Measurements from ENCODE around the gene TNS1.

TNS1 gene

DNA sequence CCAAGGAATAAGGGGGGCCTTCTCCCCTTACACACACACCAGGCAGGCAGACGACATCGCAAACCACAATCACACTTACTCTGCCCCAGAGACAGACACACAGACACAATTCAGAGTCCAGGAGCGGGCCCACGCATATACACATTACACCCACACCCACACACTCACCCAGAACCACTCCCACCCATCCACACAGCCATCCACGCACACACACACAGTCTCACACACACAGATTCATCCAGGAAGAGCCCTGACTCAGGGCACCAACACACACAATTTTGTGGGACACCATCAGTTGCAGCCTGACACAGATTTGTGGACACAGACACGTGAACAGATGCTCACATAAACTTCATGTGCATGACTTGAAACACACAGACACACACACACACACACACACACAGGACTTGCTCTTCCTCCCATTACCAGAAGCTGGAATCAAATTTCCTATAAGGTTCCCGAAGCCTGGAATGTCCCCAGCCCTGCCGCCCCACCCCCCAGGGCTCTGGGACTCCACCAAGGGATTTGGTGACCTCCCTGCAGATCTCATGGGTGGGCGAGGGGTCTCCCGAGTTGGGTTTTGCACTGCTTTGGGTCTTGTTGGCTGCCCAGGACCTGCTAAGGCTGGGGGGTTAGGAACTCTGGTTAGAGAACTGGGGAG is 23.5 kb downstream of the TNS1 start:
- DNase-seq = no peak

DNA sequence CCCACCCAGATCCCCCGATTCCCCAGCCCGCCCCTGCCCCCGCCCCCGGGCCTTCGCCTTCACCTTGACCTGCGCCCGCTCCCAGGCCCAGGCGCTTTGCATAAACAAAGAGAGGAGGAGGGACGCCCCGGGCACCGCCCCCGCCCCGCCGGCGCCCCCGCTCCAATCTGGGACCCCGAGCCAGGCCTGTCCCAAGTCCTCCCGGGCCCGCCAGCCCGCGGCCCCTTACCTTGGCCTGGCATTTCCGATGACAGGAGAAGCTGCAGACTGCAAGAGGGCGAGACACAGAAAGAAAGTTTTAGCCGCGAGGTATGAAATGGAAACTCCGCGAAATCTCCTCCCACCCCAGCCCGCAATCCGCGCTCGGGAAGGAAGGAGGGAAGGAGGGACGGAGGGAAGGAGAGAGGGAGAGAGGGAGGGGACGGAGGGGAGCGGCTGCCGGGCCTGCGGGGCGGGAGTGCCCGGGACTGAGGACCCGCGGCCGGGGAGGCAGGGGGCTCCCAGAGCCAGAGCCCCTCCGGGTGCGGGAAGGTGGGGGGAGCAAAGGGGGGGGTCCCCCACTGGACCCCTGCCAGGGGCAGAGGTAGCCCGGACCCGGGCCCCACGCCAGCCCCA is 24.2 kb downstream of the TNS1 start:
- peak in 2 of 3 experiments; percentile 24 to 31 for DNase-seq

DNA sequence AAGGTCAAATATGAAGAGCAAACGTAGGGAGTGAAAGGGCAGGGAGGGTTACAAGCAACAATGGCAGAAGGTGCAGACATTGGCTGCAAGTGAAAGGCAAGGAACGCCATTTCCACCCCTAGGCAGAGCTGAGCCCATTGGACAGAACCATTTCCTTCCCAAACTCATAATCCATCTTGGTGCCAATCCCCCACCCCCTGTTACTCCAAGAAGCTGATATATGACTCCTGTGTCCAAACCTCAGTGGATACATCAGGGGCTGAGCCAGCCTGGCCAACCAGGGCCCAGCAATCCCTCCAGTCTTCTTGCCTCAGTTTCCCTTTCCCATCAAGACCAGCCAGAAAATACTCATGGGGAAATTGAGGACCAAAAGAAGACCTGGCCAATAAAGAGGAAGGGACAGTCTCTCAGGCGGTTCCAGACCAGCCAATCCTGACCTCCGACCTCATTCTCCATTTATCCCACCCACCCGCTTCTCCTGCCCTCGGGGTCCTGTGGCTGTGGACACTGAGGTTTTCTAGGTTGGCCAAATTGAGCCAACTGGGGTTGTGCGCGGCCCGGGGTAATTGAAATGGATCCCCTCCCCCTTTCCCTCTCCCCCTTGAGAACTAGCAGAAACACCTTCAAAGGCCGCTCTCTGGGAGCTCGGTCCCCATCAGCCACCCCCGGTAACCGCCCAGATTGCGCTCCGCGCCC is 24.8 kb downstream of the TNS1 start:
- DNase-seq = no peak

DNA sequence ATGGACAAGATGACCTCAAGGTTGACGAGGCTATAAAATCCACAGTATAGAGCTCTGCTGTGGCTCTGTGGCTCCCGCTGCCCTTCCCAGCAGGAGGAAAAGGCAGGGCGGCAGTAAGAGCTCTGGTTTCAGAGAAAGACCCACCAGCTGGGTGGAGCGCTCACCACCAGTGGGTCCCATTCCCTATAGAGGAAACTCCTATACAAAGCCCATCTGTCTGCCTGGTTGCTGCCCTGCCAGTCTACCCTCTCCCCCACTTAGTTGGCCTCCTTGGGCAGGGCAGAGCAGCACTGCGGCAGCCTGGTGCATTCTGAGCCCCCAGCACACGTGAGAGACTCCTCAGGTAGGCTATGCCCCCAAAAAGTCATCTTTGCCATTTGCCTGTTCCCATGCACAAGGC is 26.5 kb downstream of the TNS1 start:
- DNase-seq = no peak

DNA sequence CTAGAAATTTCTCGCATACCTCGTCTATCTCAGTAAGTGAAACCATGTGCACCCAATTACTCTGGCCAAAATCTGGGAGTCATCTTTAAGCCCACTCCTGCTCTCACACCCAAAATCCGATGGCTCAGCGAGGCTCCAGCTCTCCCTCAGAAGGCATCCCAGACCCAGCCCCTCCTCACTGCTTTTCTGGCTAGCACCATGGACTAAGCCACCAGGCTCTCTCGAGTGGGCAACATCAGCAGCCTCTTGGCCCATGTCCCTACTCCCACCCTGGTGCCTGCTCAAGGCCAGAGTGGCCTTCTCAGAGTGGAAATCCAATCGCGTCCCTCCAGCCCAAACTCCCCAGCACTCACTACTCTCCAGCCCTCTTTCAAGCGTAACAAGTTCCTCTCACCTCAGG is 27.2 kb downstream of the TNS1 start:
- no peak for DNase-seq

DNA sequence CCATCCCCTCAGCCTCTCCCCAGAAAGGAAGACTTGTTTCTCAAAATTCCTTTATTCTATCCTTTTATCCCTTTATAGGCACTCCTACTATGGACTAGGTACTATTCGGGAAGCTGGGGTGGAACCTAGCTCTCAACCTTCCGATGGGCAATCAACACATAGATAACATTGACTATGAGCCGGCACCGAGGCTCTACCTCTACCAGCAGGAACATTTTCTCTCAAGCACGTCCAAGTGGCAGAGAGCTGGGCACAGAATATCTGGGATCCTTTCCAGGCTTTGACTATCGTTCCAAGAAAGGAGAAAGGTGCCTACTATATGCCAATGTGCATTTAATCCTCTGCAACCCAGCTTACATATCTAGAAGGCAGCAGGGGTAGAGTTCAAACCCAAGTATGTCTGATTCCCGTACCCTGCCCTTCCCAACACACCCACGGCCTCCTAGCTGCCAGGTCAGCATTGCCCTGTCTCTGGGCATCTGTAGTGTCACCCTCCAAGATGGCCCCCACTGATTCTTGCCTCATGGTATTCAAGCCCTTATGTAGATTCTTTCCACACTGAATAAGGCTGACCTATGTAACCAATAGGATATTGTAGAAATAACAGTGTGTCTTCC is 28.3 kb downstream of the TNS1 start:
- no peak for DNase-seq

DNA sequence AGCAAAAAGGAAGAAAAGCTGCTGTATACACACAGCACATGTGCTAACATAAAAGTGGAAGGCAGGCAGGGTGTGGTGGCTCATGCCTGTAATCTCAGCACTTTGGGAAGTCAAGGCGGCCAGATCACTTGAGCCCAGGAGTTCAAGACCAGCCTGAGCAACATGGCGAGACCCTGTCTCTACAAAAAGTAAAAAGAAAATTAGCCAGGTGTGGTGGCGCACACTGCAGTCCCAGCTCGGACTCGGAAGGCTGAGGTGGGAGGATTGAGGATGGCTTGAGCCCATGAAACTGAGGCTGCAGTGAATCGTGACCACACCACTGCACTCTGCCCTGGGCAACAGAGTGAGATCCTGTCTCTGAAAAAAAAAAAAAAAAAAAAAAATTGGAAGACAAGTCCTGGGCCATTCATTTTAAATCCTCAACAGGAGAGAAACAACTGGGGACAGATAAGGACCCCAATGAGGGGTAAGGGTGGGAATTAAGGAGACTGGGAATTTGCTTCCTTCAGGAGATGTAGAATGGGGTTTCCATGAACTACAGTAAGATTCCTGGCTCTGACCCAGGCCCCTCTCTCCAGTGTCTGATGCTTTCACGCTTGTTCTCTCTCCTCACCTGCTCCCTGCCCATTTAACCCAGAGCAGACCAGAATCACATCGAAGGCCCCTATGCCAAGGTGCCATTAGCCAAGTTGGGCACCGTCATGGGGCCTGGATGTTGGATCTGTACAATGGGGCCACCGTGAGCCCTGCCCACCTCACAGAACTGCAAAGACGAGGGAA is 29.6 kb downstream of the TNS1 start:
- no peak for DNase-seq

DNA sequence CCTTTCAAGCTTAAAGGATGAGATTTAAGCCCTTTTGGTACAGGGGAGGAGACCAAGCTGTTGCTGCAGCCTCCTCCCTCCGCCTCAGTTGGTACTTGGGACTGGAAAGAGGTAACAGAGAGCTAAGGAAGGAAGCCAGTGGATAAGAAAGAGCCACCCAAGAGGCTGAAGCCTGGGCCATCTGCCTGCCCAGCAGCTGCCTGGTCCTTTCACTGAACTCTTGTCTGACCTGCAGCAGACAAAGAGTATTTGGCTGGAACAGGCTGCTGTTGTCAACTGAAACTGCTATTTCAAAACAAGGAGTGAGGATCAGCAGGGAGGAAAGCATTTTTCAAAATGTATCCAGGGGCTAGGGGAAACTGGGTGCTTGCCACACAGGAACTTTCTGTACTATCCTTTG is 30.3 kb downstream of the TNS1 start:
- peak in 2 of 3 experiments; percentile 20 to 63 for DNase-seq

DNA sequence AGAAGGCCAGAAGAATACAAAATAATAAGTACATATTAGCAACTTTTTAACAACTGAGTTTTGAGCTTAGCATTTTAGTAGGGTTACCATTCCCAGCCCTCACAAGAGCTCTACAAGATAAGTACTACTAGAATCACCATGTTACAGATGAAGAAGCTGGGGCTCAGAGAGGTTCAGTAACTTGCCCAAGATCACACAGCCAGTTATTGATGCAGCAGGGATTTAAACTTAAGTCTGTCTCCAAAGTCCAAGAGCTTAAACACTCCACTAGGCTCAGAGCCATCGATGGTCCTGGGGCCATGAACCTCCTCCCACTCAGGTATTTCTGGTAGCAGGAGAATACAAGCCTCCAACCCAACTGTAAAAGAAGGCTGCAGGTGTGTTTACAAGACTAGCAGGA is 30.8 kb downstream of the TNS1 start:
- no peak for DNase-seq

DNA sequence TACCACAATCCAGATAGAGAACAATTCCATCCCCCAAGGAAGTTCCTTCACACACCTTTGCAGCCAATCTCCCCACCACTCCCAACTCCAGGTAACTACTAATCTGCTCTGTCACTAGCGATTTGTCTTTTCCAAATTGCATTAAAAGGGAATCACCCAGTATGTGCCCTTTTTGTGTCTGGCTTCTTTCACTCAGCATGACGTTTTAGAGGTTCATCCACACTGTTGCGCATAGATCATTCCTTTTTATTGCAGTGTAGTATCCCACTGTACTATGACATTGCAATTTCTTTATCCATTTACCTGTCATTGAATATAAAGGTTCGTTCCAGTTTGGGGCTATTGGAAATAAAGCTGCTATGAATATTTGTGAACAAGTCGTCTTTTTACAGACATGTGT is 31.6 kb downstream of the TNS1 start:
- no peak for DNase-seq

DNA sequence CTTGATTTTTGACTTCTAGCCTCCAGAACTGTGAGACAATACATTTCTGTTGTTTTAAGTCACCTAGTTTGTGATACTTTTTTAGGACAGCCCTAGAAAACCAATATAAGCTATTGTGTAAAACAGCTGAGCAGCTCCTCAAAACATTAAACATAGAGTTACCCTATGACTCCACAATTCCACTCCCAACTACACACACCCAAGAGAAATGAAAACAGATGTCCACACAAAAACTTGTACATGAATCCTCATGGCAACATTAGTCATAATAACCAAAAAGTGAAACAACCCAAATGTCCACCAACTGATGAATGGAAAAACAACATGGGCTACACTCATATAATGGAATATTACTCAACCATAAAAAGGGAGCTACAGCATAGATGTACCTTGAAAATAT is 32.6 kb downstream of the TNS1 start:
- no peak for DNase-seq

DNA sequence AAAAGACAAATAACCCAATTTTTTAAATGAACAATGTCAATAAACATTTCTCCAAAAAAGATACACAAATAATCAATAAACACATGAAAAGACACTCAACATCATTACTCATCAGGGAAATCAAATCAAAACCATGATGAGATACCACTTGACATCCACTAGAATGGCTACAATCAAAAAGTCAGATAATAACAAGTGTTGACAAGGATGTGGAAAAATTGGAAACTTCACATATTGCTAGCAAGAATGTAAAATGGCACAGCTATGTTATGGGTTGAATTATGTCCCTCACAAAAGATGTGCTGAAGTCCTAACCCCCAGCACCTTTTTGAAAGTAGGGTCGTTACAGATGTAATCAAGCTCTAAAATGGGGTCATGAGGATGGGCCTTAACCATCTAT is 33.2 kb downstream of the TNS1 start:
- DNase-seq = no peak

DNA sequence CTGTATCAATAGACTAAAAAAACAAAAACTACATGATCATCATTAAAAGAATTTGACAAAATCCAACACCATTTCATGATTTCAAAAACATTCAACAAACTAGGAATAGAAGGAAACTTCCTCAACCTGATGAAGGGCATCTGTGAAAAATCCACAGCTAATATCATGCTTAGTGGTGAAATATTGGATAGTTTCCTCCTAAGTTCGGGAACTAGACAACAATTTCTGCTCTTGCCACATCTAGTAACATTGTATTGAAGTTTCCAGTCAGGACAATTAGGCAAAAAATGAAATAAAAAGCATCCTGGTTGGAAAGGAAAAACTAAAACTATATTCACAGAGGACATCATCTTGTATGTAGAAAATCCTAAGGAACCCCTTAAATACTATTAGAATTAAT is 34.8 kb downstream of the TNS1 start:
- no peak for DNase-seq

DNA sequence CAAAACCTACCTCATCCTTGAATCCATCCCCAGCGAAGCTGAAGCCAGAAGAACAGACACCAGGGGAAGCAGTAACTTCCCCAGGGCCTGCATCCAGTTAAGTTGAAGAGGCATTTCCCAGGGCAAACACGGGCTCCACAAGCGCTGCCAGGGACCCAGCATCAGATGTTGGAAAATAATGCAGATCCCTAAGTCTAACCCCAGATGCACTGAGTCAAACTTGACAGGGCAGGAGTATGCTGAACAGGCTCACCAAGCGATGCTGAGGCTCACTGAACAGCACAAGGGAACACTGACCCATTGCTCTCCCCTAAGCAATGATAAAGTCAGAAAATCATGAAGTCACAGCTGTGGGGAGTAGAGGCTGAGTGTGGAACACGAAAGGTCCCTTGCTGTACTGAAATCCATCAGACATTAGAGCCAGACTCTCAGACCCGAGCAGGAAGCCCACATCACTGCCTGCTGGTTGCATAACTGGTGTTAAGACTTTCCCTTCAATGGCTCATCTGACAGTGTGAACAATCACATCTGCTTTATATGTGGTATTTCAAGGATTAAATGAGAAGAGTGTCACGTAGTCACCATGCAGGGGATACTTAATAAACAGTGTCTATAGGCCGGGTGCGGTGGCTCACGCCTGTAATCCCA is 36.2 kb downstream of the TNS1 start:
- DNase-seq = peak in 1 of 3 experiments; percentile 35

DNA sequence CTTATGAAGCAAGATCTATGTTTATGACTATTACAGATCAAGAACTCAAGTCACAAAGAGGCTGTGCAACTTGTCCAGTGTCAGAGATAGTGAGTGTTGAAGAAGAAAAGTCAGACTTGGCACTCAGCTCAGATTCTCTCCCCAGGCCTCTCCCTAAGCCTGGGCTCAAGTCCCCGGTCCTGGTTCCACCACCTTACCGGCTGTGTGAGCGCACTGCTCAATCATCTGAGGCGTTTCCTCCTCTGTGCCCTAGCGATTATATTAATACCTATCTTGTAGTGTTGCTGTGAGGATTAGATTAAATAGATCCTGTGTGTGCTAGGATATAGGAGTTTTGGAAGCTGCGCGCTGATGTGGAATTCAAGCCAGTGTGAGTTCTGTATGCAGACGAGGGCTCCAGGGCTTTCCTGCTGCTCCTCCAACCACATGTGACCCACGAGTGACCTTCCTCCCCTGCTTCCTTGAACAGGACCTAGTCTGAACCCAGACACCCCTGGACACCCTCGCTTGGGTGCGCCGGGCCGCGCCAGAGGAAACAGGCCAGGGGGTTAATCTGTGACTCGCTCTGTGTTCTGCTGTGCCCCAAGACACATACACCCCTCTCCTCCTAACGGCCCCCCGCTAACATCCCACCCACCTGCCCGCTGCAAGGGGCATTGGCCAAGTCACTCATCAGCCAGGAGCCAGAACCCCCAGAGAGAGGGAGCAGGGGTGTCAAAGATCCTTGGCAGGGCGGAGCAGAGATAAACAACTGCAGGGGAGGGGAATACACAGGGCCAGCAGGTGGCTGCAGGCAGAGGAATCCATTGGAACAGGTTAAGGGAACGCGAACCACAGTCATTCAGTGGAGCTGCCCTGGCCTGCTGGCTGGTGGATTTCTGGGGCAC is 38.3 kb downstream of the TNS1 start:
- peak in 2 of 3 experiments; percentile 28 to 31 for DNase-seq

DNA sequence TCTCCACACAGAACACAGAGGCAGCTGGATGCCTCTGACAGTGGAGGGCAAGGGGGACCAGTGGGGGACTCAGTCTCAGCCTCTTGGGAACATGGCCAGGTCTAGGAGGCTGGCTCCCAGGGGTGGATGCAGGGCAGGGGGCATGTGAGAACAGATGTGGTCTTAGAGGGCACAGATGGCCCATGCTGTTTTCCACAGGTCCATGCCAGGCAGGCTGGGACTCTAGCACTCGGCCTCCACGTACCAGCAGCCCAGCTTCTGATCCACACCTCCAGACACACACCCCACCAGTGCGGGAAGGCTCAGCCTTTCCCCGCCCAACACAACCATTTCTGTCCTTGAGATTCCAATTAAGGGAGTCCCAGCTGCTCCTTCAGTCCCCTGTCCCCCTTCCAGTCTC is 42.4 kb downstream of the TNS1 start:
- DNase-seq = no peak

DNA sequence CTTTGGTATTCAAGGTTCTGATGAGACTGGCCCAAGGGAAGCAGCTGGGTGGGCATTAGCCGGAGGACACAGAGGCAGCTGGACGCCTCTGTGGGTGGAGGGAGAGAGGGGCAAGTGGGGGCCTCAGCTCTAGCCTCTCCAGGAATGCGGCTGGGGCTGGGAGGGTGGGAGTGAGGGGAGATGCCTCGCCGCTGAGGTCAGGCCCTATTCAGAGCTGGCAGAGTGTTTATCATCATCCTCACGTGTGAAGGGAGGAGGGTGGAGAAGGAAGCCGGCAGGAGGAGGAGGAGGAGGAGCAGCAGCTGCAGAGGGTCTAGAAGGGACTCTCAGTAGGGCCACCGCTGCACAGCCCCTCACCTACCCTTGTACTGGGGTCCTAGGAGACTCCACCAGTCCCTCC is 43.1 kb downstream of the TNS1 start:
- no peak for DNase-seq

DNA sequence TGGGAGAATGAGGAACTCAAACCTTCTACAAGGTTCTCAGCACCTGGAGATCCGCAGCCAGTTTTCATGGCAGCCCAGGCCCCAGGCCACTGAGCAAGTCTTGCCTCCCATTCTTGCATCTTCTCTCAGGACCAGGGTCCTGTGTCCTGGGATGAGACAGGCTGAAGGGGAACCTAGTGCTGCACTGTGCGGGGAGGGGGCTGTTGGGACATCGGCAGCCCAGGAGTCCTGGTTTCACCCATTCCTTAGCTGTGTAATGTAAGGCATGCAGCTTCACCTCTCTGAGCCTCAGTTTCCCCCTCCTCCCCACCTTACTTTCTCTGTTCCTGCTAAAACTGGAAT is 43.9 kb downstream of the TNS1 start:
- DNase-seq = no peak

DNA sequence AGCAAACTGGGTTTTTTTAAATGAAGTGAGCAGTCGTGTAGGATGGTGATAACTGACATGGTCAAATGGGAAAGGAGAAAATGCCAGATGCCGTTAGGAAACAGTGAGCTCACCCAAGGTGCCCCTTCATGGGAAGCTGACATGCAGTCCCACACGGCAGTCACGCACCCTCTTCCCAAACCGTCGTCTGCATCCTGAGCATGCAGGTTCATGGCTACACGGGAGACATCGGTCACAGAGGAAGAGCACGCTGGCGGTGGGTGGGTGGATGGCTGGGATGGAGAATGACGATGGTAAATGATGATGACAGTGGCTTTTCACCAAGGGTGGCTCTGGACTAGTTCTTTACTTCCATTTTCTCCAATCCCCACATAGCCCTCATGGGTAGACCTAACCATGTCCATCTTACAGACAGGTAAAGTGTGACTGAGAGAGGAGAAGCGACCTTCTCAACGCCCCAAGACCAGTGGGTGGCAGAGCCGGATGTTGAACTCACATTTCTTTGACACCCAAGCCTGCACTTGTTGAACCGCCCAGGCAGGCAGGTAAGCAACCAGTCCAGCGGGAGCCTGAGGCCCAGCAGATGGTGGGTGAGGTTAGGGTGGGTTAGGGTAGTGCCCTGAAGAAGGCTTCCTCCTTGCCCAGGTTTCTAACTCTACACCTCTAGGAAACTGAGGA is 44.5 kb downstream of the TNS1 start:
- no peak for DNase-seq

DNA sequence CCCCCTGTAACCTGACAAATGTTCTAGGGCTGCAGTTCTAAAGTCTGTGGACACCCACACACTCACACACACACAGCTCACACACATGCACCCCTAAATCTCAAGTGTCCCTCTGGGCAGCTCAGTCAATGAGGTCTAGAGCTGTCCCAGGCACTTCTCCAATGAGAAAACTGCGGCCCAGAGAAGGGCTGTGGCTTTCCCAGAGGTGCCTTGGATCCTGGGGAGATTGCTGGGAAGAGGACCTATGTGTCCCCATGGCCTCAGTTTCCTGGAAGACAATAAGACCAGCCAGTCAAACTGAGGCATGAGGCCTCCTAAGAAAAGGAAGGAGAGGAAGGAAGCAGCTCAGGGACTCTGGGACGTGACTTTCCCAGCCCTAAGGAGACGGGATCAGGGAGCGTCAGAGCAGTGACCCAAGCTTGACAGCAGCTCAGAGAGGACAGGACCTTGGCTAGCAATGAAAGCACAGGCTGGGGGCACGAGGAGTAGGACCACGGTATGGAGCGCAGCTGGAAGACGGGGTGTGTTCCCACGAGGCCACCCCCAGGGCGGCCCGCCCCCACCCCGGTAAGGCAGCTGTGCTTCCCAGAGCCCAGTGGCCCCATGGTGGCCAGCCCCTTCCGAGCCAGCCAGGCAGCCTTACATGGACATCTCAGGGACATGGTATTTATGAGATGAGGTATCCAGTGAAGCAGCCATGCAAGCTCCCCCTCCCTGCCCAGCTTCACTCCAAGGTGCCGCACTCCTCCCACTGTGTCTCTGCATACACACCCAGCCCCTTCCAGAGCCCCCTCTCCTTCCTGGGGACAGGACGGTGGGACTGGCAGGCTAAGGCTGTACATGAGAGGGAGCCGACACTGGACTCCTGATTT is 46.0 kb downstream of the TNS1 start:
- no peak for DNase-seq
